Left cardiac atrium (tissue), 4 donors: ENCODE measurements around the gene ARHGEF40. TPM values are rescaled to one million over a fixed set of nuclear protein-coding genes. Genes with fewer than 3 reads are reported as not detected.
"Not testable (repeated sequence)": the region's sequence is repeated elsewhere in the genome, so short reads cannot be mapped to it uniquely, and the experiment has no call there.

Experiments
- ATAC-seq, 2 donors: fragments of 200-7000 bp; cut with Tn5 transposase; one replicate each; pipeline ENCODE4 v1.9.1; 2020; ENCODE audit warnings: mild to moderate bottlenecking in 2 of 2, moderate library complexity in 2 of 2
- DNase-seq: peaks from one replicate; pipeline ENCODE4 v3.0.0-alpha.2; 2020
- intact Hi-C, 2 donors: fragments of 100-400 bp; cut with DNase I; formaldehyde crosslinking; loops; one replicate each; pipeline versions ENCODE4 v1.14.1 to v1.15.1; 2022 to 2023
- total RNA-seq, 2 donors: library from RNA; stranded (reverse); fragmentation: NEBNext Ultra II Directional; extraction: Animal tissue kit (Norgen Biotek cat#: 25700); gene quantifications; one replicate each; pipeline ENCODE4 v1.2.1, GENCODE V29; 2021
- donor health status: DM: no; HTN: yes; CAD: no.
- donor health status: DM: no; HTN: yes; CAD: no; lungs with severe emphysema.
- donor health status: DM: yes; HTN: yes; CAD: no.
- donor health status: Dilated cardiomyopathy.

The ARHGEF40 gene
- total RNA-seq, 2 donors from 2014 or later = 24.9 to 25.5 TPM

DNA sequence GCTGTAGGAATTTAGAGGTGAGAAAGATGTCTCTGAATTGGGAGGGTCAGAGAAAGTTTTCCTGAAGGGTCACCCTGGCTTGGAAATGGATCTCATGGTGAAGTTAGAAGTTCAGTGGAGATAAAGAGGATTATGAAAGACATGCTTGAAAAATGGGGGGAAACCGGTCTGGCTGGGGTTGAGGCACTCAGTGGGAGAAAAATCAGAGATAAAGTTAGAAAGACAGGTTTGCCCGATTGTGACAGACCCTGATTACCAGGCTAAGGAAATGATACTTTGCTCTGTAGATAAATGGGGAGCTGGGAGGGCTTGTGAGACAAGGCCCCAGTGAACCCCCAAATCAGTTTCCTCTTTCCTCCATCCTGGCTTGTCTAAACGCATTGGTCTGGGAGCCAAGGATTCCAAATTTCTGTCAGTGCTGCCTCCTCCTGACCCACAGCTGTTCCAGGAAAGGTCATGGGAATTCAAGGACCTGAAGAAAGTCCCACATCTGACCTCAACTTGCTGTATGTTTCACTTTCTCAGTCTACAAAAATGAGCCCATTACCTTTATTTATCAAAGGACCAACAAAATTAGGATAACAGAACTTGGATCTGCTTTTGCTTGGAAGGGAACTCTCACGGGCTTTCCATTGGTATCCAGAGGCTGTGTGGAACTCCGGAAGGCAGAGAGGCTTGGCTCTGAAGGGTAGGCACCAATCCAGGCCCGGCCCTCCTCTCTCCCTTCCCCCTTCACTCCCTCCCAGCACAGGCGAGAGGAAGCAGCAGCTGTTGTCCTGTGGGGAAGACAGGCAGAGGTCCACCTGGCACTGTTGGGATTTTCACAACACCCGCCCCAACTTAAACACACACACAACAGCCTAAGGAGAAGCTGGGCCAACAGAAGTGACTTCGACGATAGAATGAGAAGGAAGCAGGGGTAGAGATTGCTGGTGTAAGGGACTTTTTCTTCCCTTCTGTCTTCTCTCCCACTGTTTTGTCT lies 31.4 kb upstream of the ARHGEF40 start:
- intact Hi-C loops = loop anchor here in 1 of 2 donors (1.0 kb wide), 1 partner anchor 24 kb away; no protein-coding TSS in a partner anchor
- peak; percentile 83 for DNase-seq
- peak; percentile 92 to 96 for ATAC-seq

DNA sequence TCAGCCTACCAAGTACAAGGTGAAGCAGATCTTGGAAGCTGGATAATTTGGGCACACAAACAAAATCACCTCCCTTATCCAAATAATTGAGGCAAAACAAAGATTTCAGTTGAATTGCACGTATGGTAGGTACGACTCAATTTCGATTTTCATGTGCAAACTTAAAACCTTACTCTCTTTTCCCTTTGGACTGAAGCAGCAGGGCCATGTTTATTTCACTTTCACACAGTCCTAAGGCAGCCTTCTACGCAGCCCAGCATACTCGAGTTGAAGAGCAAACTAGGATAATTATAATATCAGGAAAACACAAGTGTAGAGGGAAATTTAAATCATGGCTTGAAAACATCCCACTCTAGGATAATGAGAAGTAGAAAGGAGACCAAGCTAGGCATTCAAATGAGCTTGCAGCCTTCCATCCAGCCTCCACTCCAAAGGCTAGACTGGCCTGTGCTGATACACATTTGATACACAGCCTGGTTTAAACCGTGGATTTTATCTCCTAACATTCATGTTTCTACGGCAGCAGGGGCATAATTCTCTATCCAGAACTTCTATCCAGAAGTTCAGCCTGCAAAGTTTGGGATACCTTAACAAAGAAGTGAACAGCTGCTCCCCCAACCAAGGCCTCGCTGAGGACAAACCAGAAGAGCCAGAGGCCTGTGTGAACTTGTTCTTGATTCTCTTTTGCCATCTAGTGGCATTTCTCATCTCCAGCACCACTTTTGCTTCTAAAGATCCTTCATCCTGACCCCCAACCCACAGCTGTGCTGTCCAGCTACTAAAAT lies 30.3 kb upstream of the ARHGEF40 start:
- intact Hi-C loops = loop anchor here (1.0 to 10.0 kb wide), 4 partner anchors 25 to 345 kb away; no protein-coding TSS in a partner anchor
- DNase-seq = no peak
- peak; percentile 72 to 78 for ATAC-seq

DNA sequence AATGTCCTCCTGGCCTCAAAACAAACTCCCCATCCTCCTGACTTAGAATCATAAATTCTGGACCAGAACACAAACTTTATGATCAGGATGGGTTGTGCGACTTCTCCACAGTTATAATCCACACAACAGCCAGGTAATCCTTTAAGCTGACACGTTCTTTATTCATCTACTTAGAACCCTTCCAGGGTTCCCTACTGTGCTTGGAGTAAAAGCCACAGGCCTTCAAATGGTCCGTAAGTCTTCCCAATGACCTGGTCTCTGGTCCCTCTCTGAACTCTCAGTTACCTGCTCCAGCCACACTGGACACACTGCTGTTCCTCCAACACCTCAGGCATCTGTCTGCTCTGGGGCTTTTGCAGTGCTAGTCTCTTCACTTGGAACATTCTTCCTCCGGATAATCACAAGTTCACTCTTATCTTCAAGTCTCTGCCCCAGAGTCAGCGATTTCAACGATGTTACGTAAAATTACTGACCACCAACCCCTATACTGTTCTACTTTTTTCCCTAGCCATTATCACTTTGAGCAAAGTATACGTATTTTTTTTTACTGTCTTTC lies 29.7 kb upstream of the ARHGEF40 start:
- no peak for DNase-seq
- intact Hi-C loops = loop anchor here (2.0 to 10.0 kb wide), 3 partner anchors 26 to 346 kb away; no protein-coding TSS in a partner anchor
- ATAC-seq = no peak

DNA sequence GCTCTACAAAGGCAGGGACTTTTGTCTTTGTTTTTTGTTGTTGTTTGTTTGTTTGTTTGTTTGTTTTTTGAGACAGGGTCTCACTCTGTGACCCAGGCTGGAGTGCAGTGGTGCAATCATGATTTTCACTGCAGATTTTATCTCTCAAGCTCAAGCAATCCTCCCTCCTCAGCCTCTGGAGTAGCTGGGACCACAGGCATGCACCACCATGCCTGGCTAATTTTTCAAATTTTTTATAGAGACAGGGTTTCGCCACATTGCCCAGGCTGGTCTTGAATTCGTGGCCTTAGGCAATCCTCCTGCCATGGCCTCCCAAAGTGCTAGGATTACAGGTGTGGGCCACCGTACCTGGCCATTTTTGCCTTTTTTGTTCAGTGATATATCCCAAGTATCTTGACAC lies 29.2 kb upstream of the ARHGEF40 start:
- DNase-seq, ATAC-seq: not testable (repeated sequence)
- intact Hi-C loops = loop anchor here (2.0 to 10.0 kb wide), 3 partner anchors 26 to 346 kb away; no protein-coding TSS in a partner anchor

DNA sequence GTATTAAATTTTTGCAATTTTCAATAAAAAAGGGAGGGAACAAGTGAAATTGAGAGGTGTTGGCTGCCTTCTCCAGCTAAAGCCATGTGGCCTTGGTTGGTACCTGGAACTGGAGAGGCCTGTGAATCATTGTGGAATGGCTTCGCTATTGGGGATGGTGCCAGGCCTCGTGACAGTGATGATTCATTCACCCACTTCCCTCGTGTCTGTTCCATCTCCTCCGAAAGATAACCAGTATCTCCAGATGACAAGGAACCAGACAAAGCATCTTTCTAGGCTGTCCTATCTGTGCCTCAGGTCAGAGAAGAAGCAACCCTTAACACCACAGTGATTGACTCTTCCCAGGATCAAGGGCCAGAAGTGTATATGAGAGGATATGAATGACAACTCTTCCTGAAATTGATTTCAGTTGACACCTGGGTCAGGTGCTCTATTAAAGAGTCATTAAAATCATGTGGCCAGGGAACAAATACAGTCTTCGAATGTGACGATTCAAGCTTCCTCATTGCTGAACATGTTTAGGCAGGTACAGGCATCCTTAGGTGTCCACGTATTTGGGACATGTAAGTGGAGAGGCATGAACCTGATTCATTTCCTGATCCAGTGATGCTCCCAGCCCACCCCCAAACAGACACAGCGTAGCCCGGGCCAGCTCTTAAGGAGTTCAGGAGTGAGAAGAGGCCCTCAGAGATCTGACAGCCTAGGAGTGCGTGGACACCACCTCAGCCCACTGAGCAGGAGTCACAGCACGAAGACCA lies 28.2 kb upstream of the ARHGEF40 start, which contains the start of gene RNASE7:
TSS of gene RNASE7 (plus strand) at position 687 of the 758 bp plus-strand sequence. CDS start 631 bp downstream, outside the sequence.
- intact Hi-C loops = loop anchor here (2.0 to 10.0 kb wide), 3 partner anchors 27 to 347 kb away; no protein-coding TSS in a partner anchor
- DNase-seq (no peak), ATAC-seq (peak in 1 of 2 donors; percentile 14)

DNA sequence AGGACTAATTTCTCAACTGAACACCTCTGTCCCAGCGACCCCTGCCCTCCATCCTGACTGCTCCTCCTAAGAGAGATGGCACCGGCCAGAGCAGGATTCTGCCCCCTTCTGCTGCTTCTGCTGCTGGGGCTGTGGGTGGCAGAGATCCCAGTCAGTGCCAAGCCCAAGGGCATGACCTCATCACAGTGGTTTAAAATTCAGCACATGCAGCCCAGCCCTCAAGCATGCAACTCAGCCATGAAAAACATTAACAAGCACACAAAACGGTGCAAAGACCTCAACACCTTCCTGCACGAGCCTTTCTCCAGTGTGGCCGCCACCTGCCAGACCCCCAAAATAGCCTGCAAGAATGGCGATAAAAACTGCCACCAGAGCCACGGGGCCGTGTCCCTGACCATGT lies 27.2 kb upstream of the ARHGEF40 start:
- intact Hi-C loops = loop anchor here in 1 of 2 donors (5.0 to 10.0 kb wide), 2 partner anchors 186 to 348 kb away; no protein-coding TSS in a partner anchor
- DNase-seq = no peak

DNA sequence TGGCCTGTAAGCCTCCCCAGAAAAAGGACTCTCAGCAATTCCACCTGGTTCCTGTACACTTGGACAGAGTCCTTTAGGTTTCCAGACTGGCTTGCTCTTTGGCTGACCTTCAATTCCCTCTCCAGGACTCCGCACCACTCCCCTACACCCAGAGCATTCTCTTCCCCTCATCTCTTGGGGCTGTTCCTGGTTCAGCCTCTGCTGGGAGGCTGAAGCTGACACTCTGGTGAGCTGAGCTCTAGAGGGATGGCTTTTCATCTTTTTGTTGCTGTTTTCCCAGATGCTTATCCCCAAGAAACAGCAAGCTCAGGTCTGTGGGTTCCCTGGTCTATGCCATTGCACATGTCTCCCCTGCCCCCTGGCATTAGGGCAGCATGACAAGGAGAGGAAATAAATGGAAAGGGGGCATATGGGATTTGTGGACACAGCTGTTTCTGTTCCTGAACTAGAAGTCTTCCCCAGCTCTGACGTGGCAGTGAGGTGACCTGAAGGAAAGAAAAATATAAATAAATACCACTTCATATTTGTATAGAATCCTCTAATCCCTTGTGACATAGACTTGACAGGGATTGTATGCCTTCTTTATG lies 26.6 kb upstream of the ARHGEF40 start:
- intact Hi-C loops = loop anchor here in 1 of 2 donors (5.0 to 10.0 kb wide), 2 partner anchors 186 to 349 kb away; no protein-coding TSS in a partner anchor
- no peak for ATAC-seq
- DNase-seq = no peak

More for the DNA sequence above, 27.2 kb upstream of the ARHGEF40 start:
- ATAC-seq = peak in 1 of 2 donors; percentile 23

DNA sequence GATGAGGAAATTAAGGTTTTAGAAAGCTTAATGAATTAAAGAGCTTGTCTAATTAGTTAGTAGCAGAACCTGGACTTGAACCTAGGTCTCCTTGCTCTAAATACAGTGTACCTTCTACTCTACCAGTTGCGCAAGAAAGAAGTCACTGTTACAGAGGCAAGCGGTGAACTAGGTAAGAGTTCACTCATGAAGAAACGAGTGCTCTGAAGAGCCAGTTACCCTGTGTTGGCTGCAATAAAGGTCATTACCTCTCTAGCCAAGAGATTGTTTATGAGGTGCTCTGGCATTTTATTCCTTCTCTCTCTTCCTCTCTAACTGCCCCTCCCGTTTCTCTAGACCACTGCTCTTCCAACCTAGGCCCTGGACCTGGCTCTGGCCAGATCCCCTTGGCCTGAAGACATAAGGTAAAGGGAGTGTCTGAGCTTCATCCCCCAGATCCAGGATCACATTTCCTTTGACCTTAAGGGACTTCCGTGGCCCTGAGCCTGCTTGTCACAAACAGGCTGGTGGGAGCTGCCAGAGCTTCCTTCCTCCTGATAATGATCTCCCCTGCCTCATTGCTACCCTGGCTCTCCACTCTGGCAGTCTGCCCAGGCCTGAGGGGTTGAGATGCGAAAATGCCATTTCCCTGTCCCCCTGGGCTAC lies 26.0 kb upstream of the ARHGEF40 start:
- intact Hi-C loops = loop anchor here in 1 of 2 donors (5.0 to 10.0 kb wide), 2 partner anchors 187 to 349 kb away; no protein-coding TSS in a partner anchor
- ATAC-seq = peak in 1 of 2 donors; percentile 8
- no peak for DNase-seq

DNA sequence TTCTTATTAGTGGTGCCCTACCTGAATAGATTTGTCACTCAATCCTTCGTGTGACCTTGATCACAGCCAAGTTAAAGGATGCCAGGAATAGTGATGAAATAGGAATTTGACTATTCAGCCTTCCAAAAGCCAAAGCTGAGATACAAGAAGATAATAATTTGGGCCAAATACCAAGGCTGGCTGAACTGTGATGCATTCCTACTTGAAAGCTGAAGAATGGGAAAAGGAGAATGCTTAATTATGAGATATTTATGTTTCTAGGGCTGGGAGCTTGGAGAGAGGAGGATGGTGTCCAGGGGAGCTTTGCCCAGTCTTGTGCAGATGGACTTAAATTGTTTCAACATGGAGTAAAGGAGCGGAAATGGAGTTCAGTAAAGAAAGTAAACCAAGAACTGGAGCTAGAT lies 22.7 kb upstream of the ARHGEF40 start:
- intact Hi-C loops = loop anchor here in 1 of 2 donors (10.0 kb wide), 1 partner anchor 353 kb away; no protein-coding TSS in a partner anchor
- DNase-seq (no peak), ATAC-seq (no peak)

DNA sequence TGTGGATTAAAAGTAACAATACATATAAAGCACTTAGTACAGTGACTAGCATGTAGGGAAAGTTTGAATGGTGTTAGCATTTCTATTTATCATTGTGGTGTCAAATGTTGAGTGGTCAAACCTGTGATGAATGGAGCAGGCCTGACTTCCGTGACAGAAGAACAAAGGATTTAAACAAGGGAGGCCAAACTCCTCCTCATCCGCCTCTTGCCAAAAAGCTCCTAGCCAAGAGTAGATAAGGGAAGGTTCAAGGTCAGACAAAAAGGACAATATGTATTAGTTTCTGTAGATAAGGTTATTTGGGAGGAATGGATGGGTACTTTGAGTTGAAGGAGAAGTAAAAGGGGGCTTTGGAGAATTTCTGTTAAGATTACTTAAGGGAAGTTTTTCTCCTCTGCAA lies 21.5 kb upstream of the ARHGEF40 start:
- ATAC-seq (peak in 1 of 2 donors; percentile 28), DNase-seq (no peak)
- intact Hi-C loops = loop anchor here in 1 of 2 donors (10.0 kb wide), 1 partner anchor 354 kb away; no protein-coding TSS in a partner anchor

DNA sequence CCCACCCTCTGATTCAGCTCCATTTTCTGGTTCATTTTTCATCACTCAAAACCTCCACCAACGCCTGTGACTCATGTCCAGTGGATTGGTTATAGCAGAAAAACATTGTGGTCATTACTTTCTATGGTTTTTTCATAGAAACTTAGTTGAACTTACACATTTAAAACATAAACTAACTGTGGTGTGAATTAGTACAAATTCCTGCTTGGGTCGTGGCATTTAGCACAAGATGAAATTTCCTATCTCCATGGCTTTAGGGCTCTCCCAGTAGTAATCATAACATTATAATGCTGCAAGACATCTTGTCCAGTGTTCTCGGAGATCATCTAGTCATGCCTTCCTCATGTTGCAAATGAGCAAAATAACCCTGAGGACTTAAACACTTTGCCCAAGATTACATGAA lies 20.8 kb upstream of the ARHGEF40 start:
- DNase-seq (no peak), ATAC-seq (no peak)
- intact Hi-C loops = loop anchor here in 1 of 2 donors (10.0 kb wide), 1 partner anchor 354 kb away; no protein-coding TSS in a partner anchor

DNA sequence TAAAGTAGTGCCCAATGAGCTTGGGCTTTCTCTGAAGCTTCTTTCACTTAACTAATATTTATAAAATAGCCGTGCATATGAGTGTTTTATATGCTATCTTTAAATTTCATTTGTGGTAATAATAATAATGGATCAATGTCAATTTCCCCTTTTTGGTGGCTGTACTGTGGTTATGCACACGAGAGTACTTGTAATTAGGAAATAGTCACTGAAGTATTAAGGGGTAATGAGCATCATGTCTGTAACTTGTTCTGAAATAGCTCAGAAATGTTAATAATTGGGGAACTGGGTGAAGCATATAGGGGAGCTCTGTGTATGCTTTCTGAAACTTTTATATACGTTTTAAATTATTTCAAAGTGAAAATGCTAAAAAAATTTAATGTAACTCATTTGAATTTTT lies 19.5 kb upstream of the ARHGEF40 start:
- ATAC-seq (no peak), DNase-seq (no peak)
- intact Hi-C loops = no loop called here

DNA sequence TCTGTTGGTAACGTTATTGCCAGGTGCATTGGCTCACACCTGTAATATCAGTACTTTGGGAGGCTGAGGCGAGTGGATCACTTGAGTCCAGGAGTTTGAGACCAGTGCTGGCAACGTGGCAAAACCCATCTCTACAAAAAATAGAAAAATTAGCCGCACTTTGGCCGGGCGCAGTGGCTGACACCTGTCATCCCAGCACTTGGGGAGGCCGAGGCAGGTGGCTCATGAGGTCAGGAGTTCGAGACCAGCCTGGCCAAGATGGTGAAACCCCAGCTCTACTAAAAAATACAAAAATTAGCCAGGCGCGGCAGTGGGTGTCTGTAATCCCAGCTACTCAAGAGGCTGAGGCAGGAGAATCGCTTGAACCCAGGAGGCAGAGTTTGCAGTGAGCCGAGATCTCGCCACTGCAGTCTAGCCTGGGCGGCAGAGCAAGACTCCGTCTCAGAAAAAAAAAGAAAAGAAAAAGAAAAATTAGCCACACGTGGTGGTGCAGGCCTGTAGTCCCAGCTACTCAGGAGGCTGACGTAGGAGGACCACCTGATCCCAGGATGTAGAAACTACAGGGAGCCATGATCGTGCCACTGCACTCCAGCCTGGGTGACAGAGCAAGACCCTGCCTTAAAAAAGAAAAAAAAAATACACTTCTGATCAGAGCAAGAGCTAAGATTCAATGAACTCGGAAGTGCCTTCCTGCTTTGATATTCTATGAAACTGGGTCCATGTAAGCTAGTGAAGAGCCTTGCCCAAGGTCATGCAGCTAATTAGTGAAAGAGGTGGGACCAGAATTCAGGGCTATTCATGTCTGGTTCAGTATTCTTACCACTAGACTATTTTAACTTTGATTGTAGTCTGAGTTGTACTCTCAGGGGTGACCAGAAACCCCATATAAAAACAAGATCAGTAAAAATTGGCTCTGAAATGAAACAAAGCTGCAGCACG lies 16.7 kb upstream of the ARHGEF40 start:
- DNase-seq = no peak
- intact Hi-C loops = no loop called here
- ATAC-seq = no peak

DNA sequence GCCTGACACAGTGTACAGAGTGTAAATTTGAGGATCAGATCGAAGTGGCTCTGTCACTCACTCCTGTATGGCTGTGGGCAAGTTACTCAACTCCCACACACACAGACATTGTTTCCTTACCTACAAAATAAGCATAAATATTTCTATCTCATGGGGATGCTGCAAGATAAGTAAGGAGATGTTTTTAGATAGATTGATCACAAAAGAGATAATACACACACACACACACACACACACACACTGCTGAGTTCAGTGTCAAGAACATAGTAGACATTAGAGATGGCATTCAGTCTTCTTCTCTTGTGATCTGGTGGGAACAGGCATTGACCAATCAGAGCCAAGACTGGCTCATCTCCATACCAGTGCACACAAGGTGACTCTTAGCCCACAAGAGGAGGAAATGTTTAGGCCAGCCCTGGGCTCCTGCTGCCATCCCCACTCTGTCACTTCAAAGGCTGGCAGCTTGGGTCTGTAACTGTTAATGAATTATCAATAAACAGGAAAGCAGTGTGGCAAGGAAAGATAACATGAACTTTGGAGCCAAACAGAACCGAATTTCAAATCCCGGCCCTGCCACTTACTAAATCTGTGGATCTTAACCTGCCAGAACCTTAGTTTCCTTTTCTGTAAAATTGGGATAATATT lies 15.9 kb upstream of the ARHGEF40 start:
- intact Hi-C loops = no loop called here

DNA sequence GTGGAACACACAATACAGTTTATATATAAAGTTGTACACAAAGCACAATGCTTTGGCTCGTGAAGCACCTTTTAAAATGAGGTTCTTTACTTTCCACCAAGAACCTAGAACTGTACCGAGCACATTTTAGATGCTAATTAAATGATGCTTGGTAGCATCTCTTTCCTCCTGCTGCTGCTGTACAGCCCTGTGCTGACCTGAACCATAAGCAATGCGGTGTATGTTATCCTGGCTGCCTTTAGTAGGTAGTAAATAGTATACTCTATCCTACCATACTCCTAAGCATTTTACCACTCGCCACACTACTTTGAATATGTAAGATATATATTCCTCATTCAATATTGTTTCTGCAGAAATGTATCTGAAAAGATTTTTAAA lies 15.3 kb upstream of the ARHGEF40 start:
- DNase-seq = no peak
- ATAC-seq = no peak
- intact Hi-C loops = no loop called here

More for the DNA sequence above, 15.9 kb upstream of the ARHGEF40 start:
- no peak for ATAC-seq
- DNase-seq = no peak
